HEK293 (cell line): ENCODE measurements around the gene IL18R1.

Experiments
- CTCF ChIA-PET: fragments of 350-600 bp; formaldehyde crosslinking; extraction: SDS; loops from one replicate; lab custom pipeline; 2021; ENCODE audit warnings: antibody characterized with exemption; lab: Yijun Ruan, JAX
- POLR2A ChIA-PET: fragments of 300-600 bp; formaldehyde crosslinking; extraction: SDS; loops from one replicate; lab custom pipeline; 2020; ENCODE audit warnings: antibody characterized with exemption, inconsistent platforms; lab: Yijun Ruan, JAX
- H3K27ac ChIP-seq: fragments of 200-500 bp; sonication (Bioruptor generic); 2 replicates; pipeline ENCODE4 v1.5.1; 2014; ENCODE audit warnings: low read depth, low read length, control low read depth, inconsistent platforms; ENCODE audit errors: extremely low read depth
- H3K36me3 ChIP-seq, 2 experiments: fragments of 200-500 bp in 1 of 2; sonication (Bioruptor generic) in 1 of 2; 1 replicate in 1 of 2; 2 replicates in 1 of 2; pipeline ENCODE4 v1.5.1; 2014 to 2017; ENCODE audit warnings: inconsistent platforms in 2 of 2, low read length in 2 of 2; ENCODE audit not compliant: control insufficient read depth in 2 of 2, insufficient read depth in 1 of 2
- H3K4me1 ChIP-seq: fragments of 200-500 bp; sonication (Bioruptor generic); 2 replicates; pipeline ENCODE4 v1.5.1; 2014; ENCODE audit warnings: mild to moderate bottlenecking, low read length, inconsistent platforms; ENCODE audit not compliant: control insufficient read depth, insufficient read depth
- H3K4me3 ChIP-seq: 2 replicates; pipeline ENCODE4 v1.5.1; 2011; ENCODE audit warnings: low read depth, mild to moderate bottlenecking, control low read depth, low read length, moderate library complexity
- H3K9me3 ChIP-seq: fragments of 200-500 bp; sonication (Bioruptor generic); 2 replicates; pipeline ENCODE4 v1.5.1; 2014; ENCODE audit warnings: low read depth, low read length, inconsistent platforms; ENCODE audit not compliant: control insufficient read depth, insufficient read depth
- GLIS2 ChIP-seq: fragments of 450-650 bp; formaldehyde crosslinking; IDR thresholded peaks from 2 replicates; pipeline ENCODE4 v1.5.1; 2016; ENCODE audit warnings: missing biosample characterization, missing genetic modification characterization
- IKZF3 ChIP-seq: fragments of 450-650 bp; IDR thresholded peaks from 2 replicates; pipeline ENCODE4 v1.5.0; 2018; ENCODE audit warnings: missing biosample characterization, mild to moderate bottlenecking, missing genetic modification characterization, moderate library complexity
- SETDB1 ChIP-seq: IDR thresholded peaks from one replicate; pipeline ENCODE4 v1.6.1; 2017; ENCODE audit warnings: mild to moderate bottlenecking, low read length, moderate library complexity, mixed read lengths; ENCODE audit not compliant: insufficient read length
- SP7 ChIP-seq: fragments of 450-650 bp; formaldehyde crosslinking; IDR thresholded peaks from 2 replicates; pipeline ENCODE4 v1.5.1; 2016; ENCODE audit warnings: missing biosample characterization, missing genetic modification characterization
- ZFP3 ChIP-seq: fragments of 450-650 bp; formaldehyde crosslinking; IDR thresholded peaks from 2 replicates; pipeline ENCODE4 v1.5.1; 2016; ENCODE audit warnings: low read depth, missing biosample characterization, missing genetic modification characterization
- ZFP41 ChIP-seq: fragments of 450-650 bp; formaldehyde crosslinking; IDR thresholded peaks from 2 replicates; pipeline ENCODE4 v1.5.1; 2016; ENCODE audit warnings: missing biosample characterization, missing genetic modification characterization, borderline replicate concordance
- ZNF221 ChIP-seq: fragments of 450-650 bp; formaldehyde crosslinking; IDR thresholded peaks from 2 replicates; pipeline ENCODE4 v1.5.1; 2017; ENCODE audit warnings: missing biosample characterization, missing genetic modification characterization, borderline replicate concordance
- ZNF223 ChIP-seq: fragments of 450-650 bp; formaldehyde crosslinking; IDR thresholded peaks from 2 replicates; pipeline ENCODE4 v1.5.1; 2016; ENCODE audit warnings: missing biosample characterization, missing genetic modification characterization
- ZNF266 ChIP-seq: fragments of 450-650 bp; formaldehyde crosslinking; IDR thresholded peaks from 2 replicates; pipeline ENCODE4 v1.5.1; 2016; ENCODE audit warnings: missing biosample characterization, missing genetic modification characterization, low read depth
- ZNF394 ChIP-seq: fragments of 450-650 bp; formaldehyde crosslinking; IDR thresholded peaks from 2 replicates; pipeline ENCODE4 v1.5.1; 2016; ENCODE audit warnings: missing biosample characterization, missing genetic modification characterization, mild to moderate bottlenecking, moderate library complexity, borderline replicate concordance
- ZNF398 ChIP-seq: fragments of 450-650 bp; formaldehyde crosslinking; IDR thresholded peaks from 2 replicates; pipeline ENCODE4 v1.5.1; 2017; ENCODE audit warnings: missing biosample characterization, missing genetic modification characterization
- ZNF423 ChIP-seq: fragments of 450-650 bp; formaldehyde crosslinking; IDR thresholded peaks from 2 replicates; pipeline ENCODE4 v1.5.1; 2016; ENCODE audit warnings: missing biosample characterization, missing genetic modification characterization
- ZNF473 ChIP-seq: fragments of 450-650 bp; formaldehyde crosslinking; IDR thresholded peaks from 2 replicates; pipeline ENCODE4 v1.5.1; 2017; ENCODE audit warnings: missing biosample characterization, missing genetic modification characterization
- ZNF48 ChIP-seq: fragments of 450-650 bp; formaldehyde crosslinking; IDR thresholded peaks from 2 replicates; pipeline ENCODE4 v1.5.1; 2016; ENCODE audit warnings: missing biosample characterization, missing genetic modification characterization
- ZNF777 ChIP-seq: fragments of 450-650 bp; formaldehyde crosslinking; IDR thresholded peaks from 2 replicates; pipeline ENCODE4 v1.5.1; 2017; ENCODE audit warnings: missing biosample characterization, missing genetic modification characterization, borderline replicate concordance
- ZNF837 ChIP-seq: fragments of 450-650 bp; formaldehyde crosslinking; IDR thresholded peaks from 2 replicates; pipeline ENCODE4 v1.5.1; 2016; ENCODE audit warnings: missing biosample characterization, missing genetic modification characterization
- ZSCAN16 ChIP-seq: fragments of 450-650 bp; formaldehyde crosslinking; IDR thresholded peaks from 2 replicates; pipeline ENCODE4 v1.5.1; 2016; ENCODE audit warnings: missing biosample characterization, missing genetic modification characterization
- ZSCAN18 ChIP-seq: fragments of 450-650 bp; formaldehyde crosslinking; IDR thresholded peaks from 2 replicates; pipeline ENCODE4 v1.5.1; 2016; ENCODE audit warnings: missing biosample characterization, missing genetic modification characterization
- ZSCAN23 ChIP-seq: fragments of 450-650 bp; formaldehyde crosslinking; IDR thresholded peaks from 2 replicates; pipeline ENCODE4 v1.5.1; 2016; ENCODE audit warnings: missing biosample characterization, missing genetic modification characterization
- TF ChIP-seq, protein P1 (sequence below): fragments of 450-650 bp; formaldehyde crosslinking; optimal IDR thresholded peaks from 2 replicates; pipeline ENCODE3; 2016; ENCODE audit warnings: missing biosample characterization, mild to moderate bottlenecking, missing genetic modification characterization

Gene IL18R1

GRCh38 chr2:102418421-102418961 is 62.9 kb downstream of the IL18R1 start (continued):
- TF ChIP-seq ZNF223 (tag by site-specific recombination) (no peak), SP7 (tag by site-specific recombination) (no peak), GLIS2 (tag by site-specific recombination) (no peak), ZNF266 (tag by site-specific recombination) (no peak), ZNF423 (tag by site-specific recombination) (no peak), IKZF3 (tag by site-specific recombination) (no peak), SETDB1 (no peak), ZNF777 (tag by site-specific recombination) (no peak), ZNF473 (tag by site-specific recombination) (no peak), ZNF394 (tag by site-specific recombination) (no peak), ZFP41 (no peak)

DNA sequence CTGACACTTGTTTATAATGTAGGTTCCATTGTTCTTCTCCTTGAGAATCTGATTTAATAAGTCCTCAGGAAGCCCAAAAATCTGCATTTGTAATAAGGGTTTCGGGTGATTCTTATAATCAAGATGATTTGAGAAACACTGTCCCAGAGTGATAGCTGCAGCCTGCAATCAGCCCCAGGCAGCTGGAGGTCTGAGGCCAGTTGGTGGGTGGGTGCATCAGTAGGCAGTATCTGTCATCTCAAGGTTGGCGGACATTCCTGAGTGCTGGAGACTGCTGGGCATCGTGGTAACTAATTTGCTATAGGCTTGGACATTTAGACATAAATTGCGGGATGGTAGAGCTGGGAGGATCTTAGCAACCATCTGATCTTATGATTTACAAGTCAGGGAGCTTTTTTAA is 64.7 kb downstream of the IL18R1 start:
- no peak overlapping the region for H3K27ac ChIP-seq

More for the DNA sequence above, 64.7 kb downstream of the IL18R1 start:
- CTCF ChIA-PET: no interaction called here
- H3K9me3 ChIP-seq: no peaks in the 10 kb centered on the region
- TF ChIP-seq, protein P1, sequence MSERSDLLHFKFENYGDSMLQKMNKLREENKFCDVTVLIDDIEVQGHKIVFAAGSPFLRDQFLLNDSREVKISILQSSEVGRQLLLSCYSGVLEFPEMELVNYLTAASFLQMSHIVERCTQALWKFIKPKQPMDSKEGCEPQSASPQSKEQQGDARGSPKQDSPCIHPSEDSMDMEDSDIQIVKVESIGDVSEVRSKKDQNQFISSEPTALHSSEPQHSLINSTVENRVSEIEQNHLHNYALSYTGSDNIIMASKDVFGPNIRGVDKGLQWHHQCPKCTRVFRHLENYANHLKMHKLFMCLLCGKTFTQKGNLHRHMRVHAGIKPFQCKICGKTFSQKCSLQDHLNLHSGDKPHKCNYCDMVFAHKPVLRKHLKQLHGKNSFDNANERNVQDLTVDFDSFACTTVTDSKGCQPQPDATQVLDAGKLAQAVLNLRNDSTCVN (tag by site-specific recombination): no peak
- TF ChIP-seq ZNF48 (tag by site-specific recombination) (no peak), ZSCAN18 (tag by site-specific recombination) (no peak), ZNF837 (no peak), ZSCAN16 (no peak), ZNF777 (tag by site-specific recombination) (no peak), ZFP3 (tag by site-specific recombination) (no peak), ZNF221 (tag by site-specific recombination) (no peak), ZSCAN23 (no peak), ZNF398 (tag by site-specific recombination) (no peak)
- TF ChIP-seq, all 188 proteins: peak for 0
- POLR2A ChIA-PET: no interaction called here
- no peaks in the 10 kb centered on the region for H3K36me3 ChIP-seq
- H3K4me1 ChIP-seq: no peaks in the 10 kb centered on the region
- H3K4me3 ChIP-seq: no peak overlapping the region
